Measurements from ENCODE around the gene SIK3. TPM values are rescaled to one million over a fixed set of nuclear protein-coding genes. Genes with fewer than 3 reads are reported as not detected.

The SIK3 gene
- total RNA-seq, 2 donors from 2014 or later = 26.7 to 28.0 TPM

- TF ChIP-seq CTCF (IDR thresholded peaks at IDR 0.05) = no peak
- Histone ChIP-seq H3K4me3 (no peak overlapping the region), H3K9me3 (no peaks in the 10 kb centered on the region), H3K4me1 (no peaks in the 10 kb centered on the region), H3K27me3 (no peaks in the 10 kb centered on the region), H3K9ac (ENCODE audit: low read depth in 2 of 2, low read length in 2 of 2) (no peak overlapping the region), H3K27ac (no peak overlapping the region), H3K36me3 (no peaks in the 10 kb centered on the region)
- DNase-seq = no peak
- intact Hi-C loops (cut with DNase I) = no loop called here
These were observed 12.2 kb upstream of the SIK3 start for GRCh38 chr11:117110294-117110950.

GRCh38 chr11:117107701-117108590 lies 9.7 kb upstream of the SIK3 start:
- Histone ChIP-seq H3K9me3 (no peaks in the 10 kb centered on the region), H3K36me3 (no peaks in the 10 kb centered on the region), H3K9ac (ENCODE audit: low read depth in 2 of 2, low read length in 2 of 2) (no peak overlapping the region), H3K4me3 (no peak overlapping the region), H3K4me1 (no peaks in the 10 kb centered on the region), H3K27me3 (no peaks in the 10 kb centered on the region), H3K27ac (no peak overlapping the region)
- TF ChIP-seq CTCF (IDR thresholded peaks at IDR 0.05) = no peak
- no peak for DNase-seq
- intact Hi-C loops (cut with DNase I) = loop anchor here (2.0 to 10.0 kb wide), 3 partner anchors 117 to 317 kb away; partner anchors contain the start of gene APOA5

- no peak for DNase-seq
- Histone ChIP-seq H3K36me3 (no peaks in the 10 kb centered on the region), H3K27me3 (no peaks in the 10 kb centered on the region), H3K27ac (no peak overlapping the region), H3K9me3 (no peaks in the 10 kb centered on the region), H3K4me1 (peaks cover 13% of the 10 kb centered on the region), H3K4me3 (no peak overlapping the region), H3K9ac (ENCODE audit: low read depth in 2 of 2, low read length in 2 of 2) (no peak overlapping the region)
- no peak for TF ChIP-seq CTCF (IDR thresholded peaks at IDR 0.05)
- intact Hi-C loops (cut with DNase I) = loop anchor here (10.0 kb wide), 1 partner anchor 124 kb away; no protein-coding TSS in a partner anchor
These were observed 2.3 kb upstream of the SIK3 start for GRCh38 chr11:117100556-117100955.

- intact Hi-C loops (cut with DNase I) = loop anchor here (10.0 kb wide), 1 partner anchor 125 kb away; no protein-coding TSS in a partner anchor
- Histone ChIP-seq H3K36me3 (no peaks in the 10 kb centered on the region), H3K9me3 (no peaks in the 10 kb centered on the region), H3K4me1 (peaks cover 17% of the 10 kb centered on the region), H3K4me3 (no peak overlapping the region), H3K27ac (peak overlapping the region; percentile 72), H3K27me3 (no peaks in the 10 kb centered on the region), H3K9ac (ENCODE audit: low read depth in 2 of 2, low read length in 2 of 2) (no peak overlapping the region)
- DNase-seq = no peak
- TF ChIP-seq CTCF (IDR thresholded peaks at IDR 0.05) = no peak
These were observed 1.5 kb upstream of the SIK3 start for GRCh38 chr11:117099696-117100095.

- peak; percentile 45 for DNase-seq
- Histone ChIP-seq H3K4me1 (peaks cover 17% of the 10 kb centered on the region), H3K27me3 (no peaks in the 10 kb centered on the region), H3K9me3 (no peaks in the 10 kb centered on the region), H3K27ac (peak overlapping the region; percentile 81), H3K36me3 (no peaks in the 10 kb centered on the region), H3K9ac (ENCODE audit: low read depth in 2 of 2, low read length in 2 of 2) (peak overlapping the region; percentile 89 to 99), H3K4me3 (peak overlapping the region; percentile 73)
- intact Hi-C loops (cut with DNase I) = no loop called here
- TF ChIP-seq CTCF (IDR thresholded peaks at IDR 0.05) = no peak
These were observed 599 bp downstream of the SIK3 start for GRCh38 chr11:117097389-117098268.
